Femur (tissue), 1 donor: ENCODE data around the gene CD274.
"Not testable (repeated sequence)": the region's sequence is repeated elsewhere in the genome, so short reads cannot be mapped to it uniquely, and the experiment has no call there.

Source experiments
- DNase-seq: peaks from one replicate; pipeline ENCODE4 v3.0.0-alpha.2; 2017

Gene CD274

DNA sequence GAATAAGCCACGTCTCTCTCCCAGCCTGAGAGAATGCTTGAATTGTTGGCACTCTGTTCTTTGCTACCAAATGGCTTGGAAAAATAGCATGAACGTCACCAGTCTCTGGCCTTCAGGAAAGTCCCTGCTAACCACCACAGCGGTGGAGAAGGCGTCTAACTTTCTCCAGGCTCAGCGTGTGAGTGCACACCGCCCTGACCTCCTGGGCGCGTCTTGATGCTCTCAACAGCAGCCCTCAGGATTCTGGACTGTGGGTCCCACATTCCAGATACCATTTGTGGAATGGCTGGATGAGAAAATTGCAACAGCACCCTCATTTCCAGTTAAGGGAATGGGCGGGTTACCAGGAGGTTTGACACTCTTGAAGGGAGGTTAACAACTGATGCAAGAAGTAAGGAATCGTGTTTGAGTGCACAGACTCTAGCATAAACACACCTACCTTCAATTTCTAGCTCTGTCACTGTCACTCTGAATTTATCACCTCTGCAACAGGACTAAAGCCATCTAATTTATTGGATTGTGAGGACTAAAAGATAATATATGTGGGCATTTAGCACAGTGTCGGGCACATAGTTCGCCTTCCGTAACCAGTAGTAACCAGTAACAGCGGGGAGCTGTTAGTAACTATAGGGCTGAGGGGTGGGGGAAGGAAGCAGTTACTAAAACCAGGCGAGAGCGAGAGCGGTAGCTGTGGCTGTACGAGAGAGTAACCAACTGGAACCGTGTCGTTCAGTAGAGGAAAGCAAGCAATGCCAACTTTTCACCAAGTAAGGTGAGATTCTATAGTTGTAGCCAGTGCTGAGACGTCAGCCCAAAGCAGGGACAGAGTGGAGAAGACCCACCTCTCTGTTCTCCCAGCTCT lies 11.8 kb upstream of the CD274 start:
- DNase-seq = peak; percentile 29

DNA sequence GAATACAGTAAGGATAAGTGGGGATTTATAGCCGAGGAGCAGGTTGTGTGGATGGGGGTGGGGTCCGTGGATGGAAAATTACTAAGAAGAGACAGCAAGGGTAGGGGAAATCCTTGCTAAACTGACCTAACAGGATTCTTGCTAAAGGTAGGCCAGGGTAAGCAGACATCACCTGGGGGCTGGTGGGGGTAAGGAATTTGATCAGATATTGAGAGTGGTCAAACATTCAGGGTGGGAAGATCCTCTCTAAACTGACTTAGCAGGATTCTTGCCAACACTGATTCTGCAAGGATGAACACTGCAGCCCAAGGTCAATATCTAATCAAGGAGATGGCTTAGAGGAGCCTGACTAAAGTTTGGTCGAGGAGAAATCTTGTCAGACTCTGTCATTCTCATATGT lies 9.9 kb upstream of the CD274 start:
- DNase-seq = no peak

DNA sequence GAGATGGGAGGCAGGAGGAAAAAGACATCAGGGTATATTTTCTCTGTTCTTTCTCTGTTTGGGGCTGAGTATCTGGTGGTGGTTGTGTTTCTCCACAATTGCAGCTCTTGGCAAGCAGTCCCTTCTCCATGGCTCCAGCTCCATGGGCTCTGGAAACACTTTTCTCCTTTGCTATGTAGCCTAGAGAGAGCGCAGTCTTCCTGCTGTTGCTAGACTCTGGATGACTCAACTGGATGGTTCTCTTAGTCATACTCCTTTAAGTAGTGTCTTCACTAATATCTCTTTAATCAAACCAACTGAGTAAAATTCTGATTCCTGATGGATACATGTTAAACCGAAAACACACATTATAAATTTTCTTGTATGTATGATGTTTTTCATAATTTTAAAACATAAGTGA lies 9.3 kb upstream of the CD274 start:
- no peak for DNase-seq

DNA sequence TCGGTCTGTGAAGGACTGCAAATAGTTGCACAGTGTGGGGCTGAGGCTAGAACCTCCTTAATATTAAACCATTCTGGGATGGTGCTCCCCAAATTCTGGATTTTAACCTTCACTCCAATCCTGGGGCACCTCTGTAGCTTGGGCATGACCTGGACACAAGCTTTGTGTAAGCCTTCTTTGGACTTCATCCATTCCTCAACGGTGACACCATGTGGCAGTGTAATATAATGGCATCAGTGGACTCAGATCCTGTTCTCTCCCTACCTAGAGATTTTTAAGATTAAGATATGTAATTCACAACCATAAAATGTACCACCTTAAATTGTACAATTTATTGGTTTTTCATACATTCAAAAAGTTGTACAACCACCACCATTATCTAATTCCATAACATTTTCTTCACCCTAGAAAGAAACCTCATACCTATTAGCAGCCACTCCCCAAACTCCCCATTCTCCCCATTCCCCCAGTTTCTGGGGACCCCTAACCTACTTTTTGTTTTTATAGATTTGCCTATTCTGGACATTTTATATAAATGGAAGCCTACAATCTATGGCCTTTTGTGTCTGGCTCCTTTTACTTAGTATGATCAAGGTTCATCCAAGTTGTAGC lies 7.8 kb upstream of the CD274 start:
- peak; percentile 33 for DNase-seq

DNA sequence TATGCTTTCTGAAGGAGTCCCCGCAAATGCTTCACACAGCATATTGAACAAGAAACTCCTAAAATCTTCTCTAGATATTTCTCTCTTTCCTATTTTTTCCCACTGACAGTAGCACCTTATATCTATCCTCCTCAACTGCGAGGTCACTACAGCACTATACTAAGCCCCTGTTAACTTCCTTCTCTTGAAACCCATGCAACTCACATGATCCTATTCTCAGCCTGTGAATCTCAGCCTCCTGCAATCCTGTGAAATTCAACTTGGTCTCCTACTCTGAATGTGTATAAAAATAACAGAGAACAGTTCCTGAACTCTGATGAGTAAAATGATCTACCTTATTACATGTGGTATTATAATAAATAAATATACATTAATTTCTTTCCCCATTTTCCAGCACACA lies 6.5 kb upstream of the CD274 start:
- no peak for DNase-seq

DNA sequence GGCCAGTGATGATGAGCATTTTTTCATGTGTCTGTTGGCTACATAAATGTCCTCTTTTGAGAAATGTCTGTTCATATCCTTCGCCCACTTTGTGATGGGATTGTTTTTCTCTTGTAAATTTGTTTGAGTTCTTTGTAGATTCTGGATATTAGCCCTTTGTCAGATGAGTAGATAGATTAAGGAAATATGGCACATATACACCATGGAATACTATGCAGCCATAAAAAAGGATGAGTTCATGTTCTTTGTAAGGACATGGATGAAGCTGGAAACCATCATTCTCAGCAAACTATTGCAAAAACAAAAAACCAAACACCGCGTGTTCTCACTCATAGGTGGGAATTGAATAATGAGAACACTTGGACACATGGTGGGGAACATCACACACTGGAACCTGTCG lies 5.2 kb upstream of the CD274 start:
- DNase-seq = not testable (repeated sequence)

DNA sequence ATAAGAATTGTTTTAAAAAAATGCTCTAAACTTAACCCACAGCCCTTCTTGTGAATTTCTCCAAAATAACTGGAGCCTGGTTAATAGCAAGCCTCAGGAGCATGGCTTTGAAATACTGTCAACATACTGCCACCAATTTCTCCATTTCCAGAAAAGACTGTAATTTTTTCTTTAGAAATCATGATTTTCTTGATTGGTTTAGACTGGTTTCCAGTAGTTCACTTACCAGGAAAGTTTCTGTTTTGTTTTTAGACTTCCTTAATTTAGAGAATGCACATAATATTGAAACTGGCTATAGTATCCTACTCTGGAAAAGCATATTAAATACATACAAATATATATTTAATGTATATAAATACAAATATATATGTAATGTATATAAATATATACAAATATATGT lies 4.5 kb upstream of the CD274 start:
- DNase-seq = no peak

DNA sequence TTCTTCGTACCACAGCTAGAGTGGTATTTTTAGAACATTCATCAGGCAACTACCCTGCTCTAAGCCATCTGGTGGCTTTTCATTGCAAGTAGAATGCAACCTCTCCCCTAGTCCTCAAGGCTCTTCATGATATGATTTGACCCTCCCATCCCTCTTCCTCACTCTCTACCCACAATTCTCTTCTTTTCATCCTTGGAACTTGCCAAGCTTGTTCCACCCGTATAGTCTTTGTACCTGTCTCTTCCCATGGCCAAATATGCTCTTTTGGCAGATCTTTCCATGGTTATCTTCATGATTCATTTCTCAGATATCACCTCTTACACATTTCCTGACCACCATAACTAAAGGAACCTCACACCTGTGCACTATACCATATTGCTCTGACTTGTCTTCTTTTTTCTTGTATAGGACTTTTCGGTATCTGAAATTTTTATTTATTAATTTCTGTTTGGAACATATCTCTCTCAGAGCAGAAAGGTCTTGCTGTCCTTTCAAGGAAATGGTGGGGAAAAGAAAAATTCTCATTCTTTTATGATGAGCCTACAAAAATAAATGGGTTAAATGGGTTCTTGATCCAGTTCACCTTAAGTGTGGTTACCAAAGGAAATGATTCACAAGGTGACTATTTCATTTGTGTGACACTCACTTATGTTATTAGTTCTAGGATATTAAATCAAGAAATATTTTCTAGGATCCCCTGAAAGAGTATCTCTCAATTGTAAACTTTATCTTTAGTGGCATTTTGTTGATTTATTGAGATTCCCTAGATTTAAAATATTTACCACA lies 3.7 kb upstream of the CD274 start:
- DNase-seq = no peak

DNA sequence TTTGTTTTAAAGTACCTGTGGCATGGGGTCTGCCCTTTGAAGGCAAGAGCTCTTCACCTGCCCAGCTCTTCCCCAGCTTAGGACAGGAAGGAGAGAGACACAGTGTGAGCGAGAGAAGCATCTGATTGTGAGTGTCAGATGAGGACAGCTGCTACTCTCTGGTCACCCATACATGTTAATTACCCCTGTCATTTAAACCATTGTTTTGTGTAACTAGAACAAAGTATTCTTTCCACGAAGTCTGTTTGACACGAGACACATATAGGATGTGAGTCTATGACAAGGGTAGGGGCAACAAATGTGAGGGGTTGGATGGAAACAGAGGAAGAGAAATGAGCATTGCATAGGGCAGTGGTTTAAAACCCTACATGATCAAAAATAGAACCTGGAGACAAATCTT lies 3.0 kb upstream of the CD274 start:
- DNase-seq = no peak

DNA sequence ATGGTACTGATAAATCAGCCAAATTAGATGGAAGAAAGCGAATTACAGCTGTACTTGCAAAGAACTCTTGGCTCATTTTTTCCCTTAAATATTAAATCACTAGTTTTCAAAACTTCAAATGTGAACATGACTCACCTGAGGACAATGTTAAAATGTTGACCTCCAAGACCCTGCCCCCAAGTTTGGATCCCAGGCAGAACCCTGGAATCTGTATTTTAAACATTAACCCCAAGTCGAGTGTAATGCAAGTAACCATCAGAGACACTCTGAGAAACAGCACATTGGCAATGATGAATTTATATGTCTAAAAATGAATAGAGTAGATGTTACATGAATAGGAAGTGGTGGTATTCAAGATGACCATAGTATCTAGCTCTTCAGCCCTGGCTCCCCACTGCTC lies 2.3 kb upstream of the CD274 start:
- no peak for DNase-seq

DNA sequence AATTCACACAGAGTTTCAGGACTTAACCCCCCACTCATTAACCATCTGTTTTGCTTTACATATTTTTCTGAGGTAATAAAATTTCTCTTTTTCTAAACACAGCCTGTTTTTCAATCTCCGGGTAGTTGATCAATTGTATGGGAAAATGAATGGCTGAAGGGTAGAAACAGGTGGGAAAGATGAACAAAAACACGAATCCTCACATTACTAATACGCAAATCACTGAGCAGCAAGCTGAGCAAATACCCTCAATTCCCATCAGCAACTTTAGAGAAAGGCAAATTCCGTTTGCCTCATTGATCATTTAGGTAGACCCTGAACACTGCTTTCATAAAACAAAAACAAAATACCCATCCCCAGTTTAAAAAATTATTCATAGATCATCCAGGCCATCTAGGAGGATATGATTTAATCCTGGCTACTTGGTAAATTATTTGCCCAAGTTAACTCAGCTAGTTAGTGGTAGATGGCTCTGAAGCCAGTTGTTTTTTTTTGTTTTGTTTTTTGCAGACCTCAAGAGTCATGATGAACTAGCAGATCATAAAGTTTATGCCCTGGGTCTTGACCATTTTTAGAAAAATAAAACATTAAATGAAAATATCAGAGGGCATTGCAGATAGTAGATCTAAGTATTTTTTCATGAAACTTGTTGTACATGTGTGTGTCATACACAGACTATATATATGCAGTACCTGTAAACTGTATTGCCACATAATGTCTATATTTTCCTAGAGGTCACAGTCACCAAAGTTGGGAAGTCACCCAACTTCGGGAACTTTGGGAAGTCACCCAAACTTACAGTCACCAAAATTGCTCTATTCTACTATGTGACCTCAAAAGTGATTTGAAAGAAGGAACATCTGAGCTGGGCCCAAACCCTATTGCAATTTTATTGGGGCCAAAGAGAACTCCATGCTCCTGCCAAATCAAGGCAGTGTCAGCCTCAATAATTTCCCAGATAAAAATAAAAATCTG lies 1.6 kb upstream of the CD274 start:
- no peak for DNase-seq

DNA sequence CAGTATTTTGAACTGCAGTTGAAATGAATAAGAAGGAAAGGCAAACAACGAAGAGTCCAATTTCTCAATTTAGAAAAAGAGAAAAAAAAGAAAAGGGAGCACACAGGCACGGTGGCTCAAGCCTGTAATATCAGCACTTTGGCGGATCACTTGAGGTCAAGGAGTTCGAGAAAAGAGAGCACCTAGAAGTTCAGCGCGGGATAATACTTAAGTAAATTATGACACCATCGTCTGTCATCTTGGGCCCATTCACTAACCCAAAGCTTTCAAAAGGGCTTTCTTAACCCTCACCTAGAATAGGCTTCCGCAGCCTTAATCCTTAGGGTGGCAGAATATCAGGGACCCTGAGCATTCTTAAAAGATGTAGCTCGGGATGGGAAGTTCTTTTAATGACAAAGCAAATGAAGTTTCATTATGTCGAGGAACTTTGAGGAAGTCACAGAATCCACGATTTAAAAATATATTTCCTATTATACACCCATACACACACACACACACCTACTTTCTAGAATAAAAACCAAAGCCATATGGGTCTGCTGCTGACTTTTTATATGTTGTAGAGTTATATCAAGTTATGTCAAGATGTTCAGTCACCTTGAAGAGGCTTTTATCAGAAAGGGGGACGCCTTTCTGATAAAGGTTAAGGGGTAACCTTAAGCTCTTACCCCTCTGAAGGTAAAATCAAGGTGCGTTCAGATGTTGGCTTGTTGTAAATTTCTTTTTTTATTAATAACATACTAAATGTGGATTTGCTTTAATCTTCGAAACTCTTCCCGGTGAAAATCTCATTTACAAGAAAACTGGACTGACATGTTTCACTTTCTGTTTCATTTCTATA lies 602 bp upstream of the CD274 start:
- no peak for DNase-seq

DNA sequence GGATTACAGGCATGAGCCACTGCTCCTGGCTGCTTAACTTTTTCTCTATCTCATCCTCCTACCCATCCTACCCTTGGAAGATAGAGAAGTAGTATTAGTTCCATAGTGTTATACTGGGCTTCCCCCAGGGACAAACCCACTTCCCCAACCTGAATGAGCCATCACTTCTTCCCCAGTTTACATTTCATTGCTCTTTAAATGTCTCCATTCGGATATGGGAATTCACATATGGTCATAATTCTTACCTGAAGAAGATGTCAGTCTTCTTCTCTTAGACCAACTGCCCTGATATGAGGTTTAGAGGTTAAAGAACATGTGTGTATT lies 1.9 kb downstream of the CD274 start:
- no peak for DNase-seq

DNA sequence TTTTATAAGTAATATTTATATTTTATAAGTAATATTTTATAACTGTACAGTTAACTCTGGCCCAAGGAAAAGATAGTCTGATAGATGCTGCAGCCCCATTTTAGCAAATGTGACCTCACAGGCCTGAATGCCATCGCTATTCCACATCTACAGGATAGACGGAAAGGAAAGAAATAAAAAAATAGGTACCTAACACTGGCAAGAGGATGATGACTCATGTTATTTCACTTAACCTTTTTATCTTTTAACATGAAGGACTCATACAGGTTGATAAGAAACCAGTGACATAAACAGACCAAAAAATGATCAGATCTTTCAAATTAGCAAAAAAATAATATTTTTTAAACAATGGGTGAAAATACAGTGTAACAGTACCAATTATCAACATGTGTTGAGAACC lies 2.7 kb downstream of the CD274 start:
- DNase-seq = no peak

DNA sequence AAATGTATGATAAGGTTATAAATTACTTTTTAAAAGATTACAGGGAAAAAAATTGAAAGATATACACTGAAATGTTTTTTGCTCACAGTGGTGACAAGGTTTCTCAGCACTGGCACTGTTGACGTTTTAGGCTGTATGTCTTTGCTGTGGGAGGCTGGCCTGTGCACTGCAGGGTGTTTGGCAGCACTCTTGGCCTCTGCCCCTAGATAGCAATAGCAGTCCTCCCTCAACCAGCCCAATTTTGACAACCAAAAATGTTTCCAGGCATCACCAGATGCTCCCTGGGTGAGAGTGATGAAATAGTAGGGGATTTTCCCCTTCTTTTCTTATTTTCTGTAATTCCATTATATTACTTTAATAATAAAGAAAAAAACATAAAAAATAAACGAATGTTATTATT lies 3.3 kb downstream of the CD274 start:
- no peak for DNase-seq

DNA sequence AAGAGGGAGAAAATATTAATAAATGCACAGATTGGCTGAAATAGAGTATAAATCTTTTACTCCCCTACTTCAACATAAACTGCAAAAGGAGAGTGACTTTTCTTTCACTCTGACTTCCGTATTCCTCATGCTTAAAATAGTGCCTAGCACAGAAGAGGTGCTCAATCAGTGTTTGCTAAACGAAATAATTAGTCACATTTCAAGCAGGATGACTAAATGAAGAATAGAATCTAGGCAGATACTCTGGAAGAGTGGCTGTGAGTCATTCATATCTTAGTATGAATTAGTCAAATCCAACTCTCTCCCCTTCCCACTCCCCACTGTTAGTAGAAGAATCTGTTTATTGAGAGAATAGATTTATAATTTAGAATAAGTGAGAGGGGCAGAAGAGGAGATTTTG lies 4.8 kb downstream of the CD274 start:
- DNase-seq = no peak

DNA sequence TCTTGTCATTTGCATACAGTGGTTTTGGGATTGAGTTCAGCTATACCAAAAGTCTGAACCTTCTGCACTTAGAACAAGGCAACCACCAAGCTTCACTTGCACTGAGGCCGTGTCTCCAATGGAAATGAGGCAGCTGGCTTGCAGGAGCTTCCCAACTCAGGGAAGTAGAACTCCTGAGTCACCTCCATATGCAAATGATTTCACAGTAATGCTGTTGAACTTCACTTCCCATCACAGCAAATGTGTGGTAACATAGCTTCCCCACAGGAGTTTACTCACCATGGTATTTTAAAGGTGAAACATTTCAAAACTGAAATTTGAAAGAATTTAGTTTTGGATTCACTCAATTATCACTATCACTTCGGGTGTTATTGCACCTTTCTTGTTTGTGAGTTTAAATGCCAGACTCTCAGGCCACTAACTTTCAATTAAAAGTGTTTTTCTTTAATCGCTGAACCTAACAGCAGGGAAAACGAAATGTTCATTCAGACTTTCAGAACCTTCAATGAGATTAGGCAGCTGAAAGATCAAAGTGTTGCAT lies 9.0 kb downstream of the CD274 start:
- DNase-seq = no peak

DNA sequence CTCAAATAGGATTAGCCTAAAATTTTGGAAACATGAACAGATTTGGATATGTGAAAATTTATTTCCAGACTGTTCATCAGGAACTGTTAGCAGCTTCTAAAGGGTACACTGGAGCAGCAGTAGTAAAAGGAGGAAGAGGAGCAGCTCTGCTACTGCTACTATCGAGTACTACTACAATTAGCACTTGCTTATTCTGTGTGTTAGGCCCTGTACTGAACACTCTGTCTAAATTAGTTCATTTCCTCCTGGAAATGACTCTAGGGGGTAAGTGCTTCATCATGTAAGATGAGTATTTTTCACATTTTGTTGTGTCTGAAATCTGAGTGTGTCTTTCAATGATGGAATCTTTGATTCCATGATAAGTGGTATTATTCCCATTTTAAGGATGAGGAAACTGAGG lies 9.8 kb downstream of the CD274 start:
- DNase-seq = no peak

DNA sequence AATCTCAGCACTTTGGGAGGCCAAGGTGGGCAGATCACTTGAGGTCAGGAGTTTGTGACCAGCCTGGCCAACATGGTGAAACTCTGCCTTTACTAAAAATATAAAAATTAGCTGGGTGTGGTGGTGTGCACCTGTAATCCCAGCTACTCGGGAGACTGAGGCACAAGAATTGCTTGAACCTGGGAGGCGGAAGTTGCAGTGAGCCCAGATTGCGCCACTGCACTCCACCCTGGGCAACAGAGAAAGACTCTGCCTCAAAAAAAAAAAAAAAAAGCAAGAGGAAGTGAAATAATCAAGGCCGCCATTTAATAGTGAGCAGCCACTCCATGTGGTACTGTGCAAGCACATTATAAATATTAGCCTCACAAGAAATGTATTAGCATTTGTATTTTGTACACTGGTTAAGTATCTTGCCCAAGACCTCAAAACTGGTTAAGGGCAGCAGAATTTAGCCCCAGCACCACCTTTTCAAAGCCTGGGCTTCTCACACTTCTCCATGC lies 14.5 kb downstream of the CD274 start:
- not testable (repeated sequence) for DNase-seq

DNA sequence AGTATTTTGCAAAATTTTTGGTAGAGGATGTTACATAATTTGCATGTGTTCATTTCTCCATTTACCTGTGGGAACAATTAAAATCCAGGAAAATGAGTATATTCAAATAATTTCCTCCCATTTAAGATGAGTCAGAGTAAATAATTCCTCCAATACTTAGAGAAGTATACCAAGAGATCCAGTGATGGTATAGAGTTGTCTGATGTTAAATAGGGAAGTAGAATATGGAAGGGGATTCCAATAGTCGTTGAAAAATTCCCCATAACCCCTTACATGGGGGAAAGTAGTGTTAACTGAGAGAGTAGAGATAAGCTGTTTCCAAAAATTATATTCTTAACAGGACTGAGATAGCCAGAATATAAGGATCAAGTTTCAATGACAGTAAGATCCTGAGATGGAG lies 15.7 kb downstream of the CD274 start:
- no peak for DNase-seq

DNA sequence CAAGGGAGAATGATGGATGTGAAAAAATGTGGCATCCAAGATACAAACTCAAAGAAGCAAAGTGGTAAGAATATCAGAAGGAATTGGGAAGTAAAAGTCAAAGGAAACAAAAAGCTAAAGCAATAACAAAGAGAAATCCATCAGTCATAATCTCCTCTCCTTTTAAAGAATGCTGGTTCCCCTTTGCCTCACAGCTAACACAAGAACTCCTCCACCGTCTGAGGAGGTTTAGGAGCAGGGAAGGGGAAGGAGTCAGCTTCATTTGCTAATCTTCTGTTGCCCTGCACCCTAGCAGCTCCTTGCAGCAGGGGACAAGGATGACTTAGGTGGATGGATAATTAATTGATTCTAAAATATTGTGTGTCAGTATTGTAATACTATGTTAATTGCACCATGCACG lies 16.4 kb downstream of the CD274 start:
- no peak for DNase-seq
